HepG2 (cell line): ENCODE results near the gene SLCO2A1. TPM values are rescaled to one million over a fixed set of nuclear protein-coding genes. Genes with fewer than 3 reads are reported as not detected.
A peak's percentile ranks its signal among the peaks of the same experiment; 100 is the strongest.

Experiments
- AHR ChIP-seq: IDR thresholded peaks from 2 replicates; pipeline ENCODE4 v1.6.1; 2018; ENCODE audit warnings: missing genetic modification reagents, missing compliant biosample characterization
- ARID2 ChIP-seq: sonication (generic); formaldehyde crosslinking; IDR thresholded peaks from 2 replicates; pipeline ENCODE4 v1.8.1; 2022; ENCODE audit warnings: mild to moderate bottlenecking, missing genetic modification reagents, borderline replicate concordance
- ASH2L ChIP-seq: fragments of 300-600, 200-600 bp; sonication (generic); IDR thresholded peaks from 2 replicates; pipeline ENCODE4 v1.7.0; 2017; ENCODE audit warnings: low read depth, mild to moderate bottlenecking, moderate library complexity, mixed read lengths, low read length; ENCODE audit not compliant: insufficient read length
- ATF7-NPFF ChIP-seq: sonication (generic); formaldehyde crosslinking; IDR thresholded peaks from 2 replicates; pipeline ENCODE4 v1.8.1; 2023; ENCODE audit warnings: mild to moderate bottlenecking, low read depth, missing genetic modification reagents, moderate library complexity
- CENPT ChIP-seq: sonication (generic); formaldehyde crosslinking; IDR thresholded peaks from 2 replicates; pipeline ENCODE4 v1.8.0; 2022; ENCODE audit warnings: low read depth, mild to moderate bottlenecking, moderate library complexity, missing genetic modification reagents
- GABPA ChIP-seq, 2 experiments: IDR thresholded peaks; 2 replicates each; pipeline ENCODE4 v1.6.1; 2011 to 2016; ENCODE audit warnings: low read depth in 2 of 2, low read length in 1 of 2, missing biosample characterization in 1 of 2, missing genetic modification characterization in 1 of 2
- IKZF4 ChIP-seq: sonication (generic); formaldehyde crosslinking; IDR thresholded peaks from 2 replicates; pipeline ENCODE4 v1.5.1; 2020; ENCODE audit warnings: borderline replicate concordance, mild to moderate bottlenecking, low read depth, missing genetic modification reagents; ENCODE audit errors: not compliant biosample characterization
- LCORL ChIP-seq, 2 experiments: fragments of 450-650 bp in 1 of 2; sonication (generic) in 1 of 2; formaldehyde crosslinking in 1 of 2; IDR thresholded peaks; 2 replicates each; pipeline versions ENCODE4 v1.5.0 to v1.6.1; 2017 to 2020; ENCODE audit warnings: antibody characterized with exemption in 1 of 2, missing genetic modification reagents in 1 of 2
- NONO ChIP-seq, 2 experiments: fragments of 450-650 bp in 1 of 2; sonication (generic) in 1 of 2; formaldehyde crosslinking in 1 of 2; IDR thresholded peaks in 1 of 2; conservative IDR thresholded peaks in 1 of 2; 2 replicates each; pipeline versions ENCODE4 v1.6.1 to v1.8.0; 2017 to 2022; ENCODE audit warnings: mild to moderate bottlenecking in 1 of 2, missing genetic modification reagents in 1 of 2, moderate library complexity in 1 of 2
- PHB2 ChIP-seq: fragments of 450-650 bp; IDR thresholded peaks from 2 replicates; pipeline ENCODE4 v1.6.1; 2018; ENCODE audit not compliant: partially characterized antibody
- PHF8 ChIP-seq: sonication (generic); formaldehyde crosslinking; IDR thresholded peaks from 2 replicates; pipeline ENCODE4 v1.5.0; 2020; ENCODE audit warnings: missing genetic modification reagents
- POGZ ChIP-seq: sonication (generic); formaldehyde crosslinking; IDR thresholded peaks from 2 replicates; pipeline ENCODE4 v1.4.0; 2020; ENCODE audit warnings: mild to moderate bottlenecking, missing genetic modification reagents
- SIN3A ChIP-seq: IDR thresholded peaks from 2 replicates; pipeline ENCODE4 v1.6.1; 2011; ENCODE audit warnings: low read depth, mild to moderate bottlenecking, control low read depth, low read length, borderline replicate concordance
- SMARCC2 ChIP-seq: fragments of 450-650 bp; IDR thresholded peaks from 2 replicates; pipeline ENCODE4 v1.6.1; 2017; ENCODE audit warnings: antibody characterized with exemption, mild to moderate bottlenecking
- SNRNP70 ChIP-seq: fragments of 200-400 bp; formaldehyde crosslinking; IDR thresholded peaks from 2 replicates; pipeline ENCODE4 v1.6.1; 2017; ENCODE audit warnings: mild to moderate bottlenecking, low read depth, low read length, moderate library complexity
- SP140L ChIP-seq: sonication (generic); formaldehyde crosslinking; IDR thresholded peaks from 2 replicates; pipeline ENCODE4 v1.4.0; 2020; ENCODE audit warnings: missing genetic modification reagents, borderline replicate concordance
- SRSF4 ChIP-seq: fragments of 200-400 bp; formaldehyde crosslinking; IDR thresholded peaks from one replicate; pipeline ENCODE4 v1.6.1; 2018; ENCODE audit warnings: mild to moderate bottlenecking, low read depth, low read length, moderate library complexity; ENCODE audit not compliant: poor library complexity, severe bottlenecking
- TARDBP ChIP-seq: sonication (generic); formaldehyde crosslinking; IDR thresholded peaks from 2 replicates; pipeline ENCODE4 v1.8.0; 2022; ENCODE audit warnings: mild to moderate bottlenecking, missing genetic modification reagents
- USF2 ChIP-seq, 2 experiments: sonication (generic) in 1 of 2; formaldehyde crosslinking in 1 of 2; IDR thresholded peaks; 2 replicates each; pipeline versions ENCODE4 v1.5.1 to v1.6.1; 2011 to 2020; ENCODE audit warnings: borderline replicate concordance in 1 of 2, low read depth in 1 of 2, low read length in 1 of 2, mild to moderate bottlenecking in 1 of 2, missing genetic modification reagents in 1 of 2, moderate library complexity in 1 of 2
- YY1 ChIP-seq: IDR thresholded peaks from 2 replicates; pipeline ENCODE4 v1.6.1; 2011; ENCODE audit warnings: low read length, low read depth, moderate library complexity, mild to moderate bottlenecking; ENCODE audit not compliant: insufficient read depth, insufficient replicate concordance
- ZFP1 ChIP-seq: IDR thresholded peaks from 2 replicates; pipeline ENCODE4 v1.6.1; 2016
- ZFP36 ChIP-seq: fragments of 150-350 bp; IDR thresholded peaks from 2 replicates; pipeline ENCODE4 v1.6.1; 2018; ENCODE audit warnings: borderline replicate concordance, low read length, low read depth; ENCODE audit not compliant: partially characterized antibody
- ZFP41 ChIP-seq: sonication (generic); formaldehyde crosslinking; IDR thresholded peaks from 2 replicates; pipeline ENCODE4 v1.4.0; 2020; ENCODE audit warnings: mild to moderate bottlenecking, missing genetic modification reagents, borderline replicate concordance
- ZFY ChIP-seq: sonication (generic); formaldehyde crosslinking; IDR thresholded peaks from 2 replicates; pipeline ENCODE4 v1.4.0; 2020; ENCODE audit warnings: missing genetic modification reagents
- ZNF180 ChIP-seq: sonication (generic); formaldehyde crosslinking; IDR thresholded peaks from 2 replicates; pipeline ENCODE4 v1.4.0; 2020; ENCODE audit warnings: low read depth, missing genetic modification reagents, borderline replicate concordance
- ZNF292 ChIP-seq: sonication (generic); formaldehyde crosslinking; IDR thresholded peaks from 2 replicates; pipeline ENCODE4 v1.8.1; 2022; ENCODE audit warnings: mild to moderate bottlenecking, low read depth, missing genetic modification reagents, borderline replicate concordance
- ZNF430 ChIP-seq: sonication (generic); formaldehyde crosslinking; IDR thresholded peaks from 2 replicates; pipeline ENCODE4 v1.9.0; 2021; ENCODE audit warnings: mild to moderate bottlenecking, missing genetic modification reagents
- polyA plus RNA-seq, 8 experiments: library from polyadenylated mRNA; depleted of rRNA in 3 of 8; stranded (reverse) in 7 of 8; unstranded in 1 of 8; fragments of >200 nt; fragmentation: Illumina TruSeq in 4 of 8; extraction: Trizol in 4 of 8; gene quantifications; 2 replicates each; pipeline versions ENCODE4 v1.2.1 to v1.2.3, GENCODE V29; 2011 to 2016; ENCODE audit warnings: low read depth in 4 of 8, missing spikeins in 1 of 8, mixed read lengths in 1 of 8; ENCODE audit not compliant: insufficient read depth in 1 of 8
- total RNA-seq, 5 experiments: library from RNA; depleted of rRNA; stranded (reverse); fragments of >200 nt; fragmentation: Illumina TruSeq; extraction: Trizol; gene quantifications; 2 replicates each; pipeline ENCODE4 v1.2.3, GENCODE V29; 2016; ENCODE audit warnings: low read depth in 1 of 5

The SLCO2A1 gene
- total and polyA plus RNA-seq, 2 of the 13 experiments (the other 11 are each of a cell fraction or from before 2014, with no cell fraction given): 0.04 TPM; not detected in 1

GRCh38 chr3:134039161-134039862 lies 9.6 kb upstream of the SLCO2A1 start (continued):
- TF ChIP-seq ZNF292 (CRISPR knock-in tag): no peak
- TF ChIP-seq YY1: no peak
- no peak for TF ChIP-seq PHB2
- 0 out of 2 replicates have a peak, but pooled peaks have one; percentile 9 for TF ChIP-seq POGZ (CRISPR knock-in tag)
- TF ChIP-seq SP140L (CRISPR knock-in tag): no peak
- no peak for TF ChIP-seq SRSF4
- TF ChIP-seq ASH2L: no peak
- TF ChIP-seq SMARCC2: no peak
- TF ChIP-seq ZFP1 (CRISPR knock-in tag): no peak
- TF ChIP-seq ZNF180 (CRISPR knock-in tag): no peak
- TF ChIP-seq ATF7-NPFF: no peak
- TF ChIP-seq LCORL (IDR thresholded peaks at IDR 0.05): no peak
- peak; percentile 31; the same call in 1 of the 2 replicates for TF ChIP-seq LCORL (CRISPR knock-in tag; IDR thresholded peaks at IDR 0.05)
- no peak for TF ChIP-seq SIN3A
- TF ChIP-seq ZFY: peak; percentile 83
- TF ChIP-seq TARDBP (CRISPR knock-in tag): no peak
- peak; percentile 36; the same call in 1 of the 2 replicates for TF ChIP-seq PHF8 (CRISPR knock-in tag)
- no peak for TF ChIP-seq IKZF4 (CRISPR knock-in tag)
- no peak for TF ChIP-seq SNRNP70
- TF ChIP-seq ZFP41 (CRISPR knock-in tag): no peak
- no peak for TF ChIP-seq ARID2
- TF ChIP-seq ZNF430 (CRISPR knock-in tag): no peak
- no peak for TF ChIP-seq NONO (IDR thresholded peaks at IDR 0.05)
- no peak for TF ChIP-seq NONO (CRISPR knock-in tag; conservative IDR thresholded peaks at IDR 0.05)
- no peak for TF ChIP-seq CENPT (CRISPR knock-in tag)
- TF ChIP-seq ZFP36: no peak
- TF ChIP-seq AHR: no peak
- no peak for TF ChIP-seq GABPA (IDR thresholded peaks at IDR 0.05; ENCODE audit: low read depth, low read length)
- no peak for TF ChIP-seq GABPA (CRISPR knock-in tag; IDR thresholded peaks at IDR 0.05; ENCODE audit: low read depth)
- TF ChIP-seq USF2 (IDR thresholded peaks at IDR 0.05; ENCODE audit: low read depth, low read length): no peak
- TF ChIP-seq USF2 (CRISPR knock-in tag; IDR thresholded peaks at IDR 0.05; ENCODE audit: borderline replicate concordance): no peak
